GM18519 (cell line): ENCODE results near the gene NEK6.

Experiments used
- ATAC-seq: cut with Tn5 transposase; IDR thresholded peaks from one replicate; pipeline ENCODE4 v1.9.1; 2021; ENCODE audit warnings: mild to moderate bottlenecking, moderate library complexity; ENCODE audit not compliant: unreplicated experiment, low FRiP score

NEK6 gene

GRCh38 chr9:124257844-124258606 is at the start of gene NEK6:
Gene NEK6, plus strand, starts transcription at chr9:124257949. Its CDS starts 44,016 bp downstream, at chr9:124301965.
- ATAC-seq = no peak

DNA sequence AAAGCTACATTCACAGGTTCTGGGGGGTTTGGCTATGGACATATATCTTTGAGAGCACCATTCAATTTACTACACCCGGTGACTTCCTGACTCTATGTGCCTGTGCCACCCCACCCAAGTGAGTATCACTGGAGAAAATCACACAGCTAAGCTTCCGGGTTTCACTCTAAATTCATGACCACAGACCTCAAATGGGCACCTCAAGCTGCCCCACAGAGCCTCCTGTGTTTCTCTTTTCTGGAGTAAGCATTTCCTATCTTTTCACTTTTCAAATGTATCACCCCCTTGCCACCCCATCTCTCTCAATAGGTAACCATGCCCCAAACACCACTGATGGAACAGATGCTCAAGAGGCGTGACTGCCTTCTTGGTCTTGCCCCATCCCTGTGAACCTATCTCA is 49.2 kb upstream of the NEK6 start:
- ATAC-seq = no peak

DNA sequence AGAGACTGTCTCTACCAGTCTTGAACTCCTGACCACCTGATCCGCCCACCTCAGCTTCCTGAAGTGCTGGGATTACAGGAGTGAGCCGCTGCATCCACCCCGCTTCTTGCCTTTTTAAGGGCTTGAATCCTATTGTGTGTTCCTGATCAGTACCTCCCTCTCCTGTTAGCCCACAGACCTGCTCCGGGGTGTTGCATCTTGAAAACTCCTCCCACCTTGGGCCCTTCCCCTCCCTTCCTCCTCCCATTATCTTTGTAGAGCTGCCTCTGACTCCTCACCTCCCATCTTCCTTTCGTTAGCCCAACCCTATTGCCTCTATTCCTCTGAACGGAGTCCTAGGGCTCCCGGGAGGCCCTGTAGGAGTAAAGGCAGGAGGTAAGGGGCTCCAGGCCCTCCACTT is 48.5 kb upstream of the NEK6 start:
- ATAC-seq = no peak

GRCh38 chr9:124209774-124210173 is 48.0 kb upstream of the NEK6 start:
- no peak for ATAC-seq

DNA sequence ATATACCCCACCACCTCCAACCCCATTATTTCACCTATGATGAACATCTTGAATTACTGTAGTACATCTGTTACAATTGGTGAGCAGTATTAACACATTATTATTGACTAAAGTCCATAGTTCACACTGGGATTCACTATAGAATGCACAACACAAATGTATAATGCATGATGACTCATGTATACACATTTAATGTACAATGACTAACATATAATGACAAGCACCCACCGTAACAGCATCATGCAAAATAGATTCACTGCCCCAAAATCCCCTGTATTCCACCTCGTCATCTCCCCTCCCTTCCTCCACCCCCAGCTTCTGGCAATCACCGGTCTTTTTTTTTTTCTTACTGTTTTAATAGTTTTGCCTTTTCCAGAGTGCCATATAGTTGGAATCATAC is 47.1 kb upstream of the NEK6 start:
- ATAC-seq = peak; percentile 48

- no peak for ATAC-seq
These were observed 45.2 kb upstream of the NEK6 start for GRCh38 chr9:124212381-124213050.

DNA sequence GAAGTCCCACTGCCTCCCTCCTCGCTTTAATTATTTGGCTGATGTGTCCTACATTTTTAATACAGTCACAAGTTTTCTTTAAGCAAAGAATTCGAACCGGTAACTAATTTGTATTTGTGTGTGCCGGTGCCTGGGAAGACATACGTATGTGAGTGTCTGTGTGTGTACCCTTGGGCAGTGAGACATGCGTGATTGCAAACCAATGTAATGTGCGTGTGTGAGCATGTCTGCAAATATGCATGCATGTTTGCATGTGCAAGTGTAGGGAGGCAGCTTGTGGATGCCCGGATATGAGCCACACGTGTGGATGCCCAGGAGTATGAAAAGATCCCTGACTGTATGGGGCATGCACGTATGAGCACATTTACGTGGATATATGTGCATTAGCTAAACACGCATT is 44.4 kb upstream of the NEK6 start:
- no peak for ATAC-seq

- ATAC-seq = no peak
These were observed 43.6 kb upstream of the NEK6 start for GRCh38 chr9:124214116-124214515.

DNA sequence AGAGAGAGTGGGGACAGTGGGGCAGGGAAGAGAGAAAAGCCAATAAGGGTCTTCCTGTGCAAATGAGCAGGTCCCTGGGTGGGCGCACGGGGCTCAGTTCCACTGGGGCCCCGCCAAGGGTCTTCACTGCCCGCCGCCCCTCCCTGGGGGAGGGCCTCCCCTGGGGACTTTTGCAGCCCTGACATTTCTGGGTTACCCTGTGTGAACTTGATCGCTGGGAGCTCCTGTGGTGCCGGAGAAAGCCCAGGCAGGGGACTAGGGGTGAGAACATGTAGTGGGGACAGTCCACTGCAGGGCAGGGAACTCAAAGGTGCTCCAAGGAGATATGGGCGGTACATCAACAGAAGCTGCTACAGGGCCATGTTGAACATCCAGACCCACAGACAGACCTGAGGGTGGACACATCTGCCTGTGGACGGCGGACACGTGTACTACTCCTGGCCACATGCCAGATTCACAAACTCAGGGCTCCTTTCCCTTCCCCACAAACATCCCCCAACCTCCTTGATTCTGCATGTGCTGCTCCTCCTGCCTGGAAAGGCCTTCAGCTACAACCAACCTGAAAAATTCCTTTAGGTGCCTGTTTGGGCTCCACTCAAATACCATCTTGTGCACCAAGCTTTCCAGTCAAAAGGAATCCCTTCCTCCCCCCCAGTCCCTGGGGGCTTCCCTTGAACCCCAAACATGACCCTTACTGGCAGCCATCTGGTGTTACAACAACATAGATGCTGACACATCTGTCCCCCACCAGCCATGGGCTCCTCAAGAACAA is 43.0 kb upstream of the NEK6 start:
- no peak for ATAC-seq

DNA sequence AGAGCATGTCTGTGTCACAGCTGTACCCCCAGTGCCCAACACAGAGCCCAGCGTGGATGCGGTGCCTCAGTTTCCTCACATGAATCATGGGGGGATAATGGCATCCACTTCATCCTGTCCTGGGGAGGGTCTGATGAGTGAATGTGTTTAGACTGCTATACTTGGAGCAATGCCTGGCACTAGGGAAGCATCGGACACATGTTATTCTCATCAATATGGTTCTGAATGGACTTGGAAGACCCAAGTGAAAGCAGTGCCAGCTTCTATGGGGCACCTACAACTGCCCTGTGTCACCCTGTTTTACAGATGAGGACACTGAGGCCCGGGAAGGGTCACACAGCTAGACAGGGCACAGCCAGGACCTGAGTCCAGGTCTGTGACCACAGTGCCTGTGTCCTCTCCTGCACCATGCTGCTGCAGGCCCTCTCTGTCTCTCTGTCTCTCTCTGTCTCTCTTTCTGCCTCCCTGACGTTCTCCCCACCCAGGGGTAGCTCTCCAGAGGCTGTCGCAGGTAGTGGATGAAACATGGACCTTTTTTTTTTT is 42.3 kb upstream of the NEK6 start:
- ATAC-seq = no peak

DNA sequence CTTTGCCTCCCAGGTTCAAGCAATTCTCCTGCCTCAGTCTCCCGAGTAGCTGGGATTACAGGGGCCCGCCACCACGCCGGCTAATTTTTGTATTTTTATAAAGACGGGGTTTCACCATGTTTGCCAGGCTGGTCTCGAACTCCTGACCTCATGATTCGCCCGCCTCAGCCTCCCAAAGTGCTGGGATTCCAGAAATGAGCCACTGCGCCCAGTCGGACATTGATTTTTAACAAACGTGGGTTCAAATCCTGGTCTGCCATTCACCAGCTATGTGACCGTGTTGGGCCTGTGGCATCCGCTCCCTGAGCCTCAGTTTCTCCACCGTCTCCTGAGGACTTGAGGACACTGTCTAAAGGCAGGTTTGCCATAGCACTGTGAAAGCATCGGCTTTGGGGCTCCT is 41.8 kb upstream of the NEK6 start:
- no peak for ATAC-seq

- ATAC-seq = no peak
These were observed 41.1 kb upstream of the NEK6 start for GRCh38 chr9:124216474-124217176.

DNA sequence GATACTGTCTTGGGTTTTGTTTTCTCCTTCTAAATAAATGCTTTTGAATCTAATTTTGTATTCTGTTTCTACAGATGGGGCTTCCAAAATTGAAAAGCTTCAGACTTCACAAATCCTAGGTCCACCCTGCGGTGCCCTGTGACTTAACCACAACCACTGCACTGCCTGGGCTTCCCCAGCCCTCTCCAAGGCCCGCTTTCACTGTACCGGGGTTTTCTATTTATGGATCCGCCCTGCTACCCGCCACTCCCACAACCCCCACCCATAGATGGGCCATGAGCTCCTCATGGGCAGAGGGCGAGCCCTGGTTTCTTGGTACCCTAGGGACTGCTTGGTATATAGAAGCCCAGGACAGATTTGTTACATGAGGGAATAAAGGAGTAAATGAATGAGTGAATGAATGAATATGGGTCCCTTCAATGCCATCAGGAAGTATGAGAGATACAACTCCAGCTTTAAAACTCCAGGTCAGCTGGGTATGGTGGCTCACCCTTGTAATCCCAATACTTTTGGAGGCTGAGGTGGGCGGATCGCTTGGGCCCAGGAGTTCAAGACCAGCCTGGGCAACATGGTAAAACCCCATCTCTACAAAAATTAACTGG is 39.8 kb upstream of the NEK6 start:
- no peak for ATAC-seq

DNA sequence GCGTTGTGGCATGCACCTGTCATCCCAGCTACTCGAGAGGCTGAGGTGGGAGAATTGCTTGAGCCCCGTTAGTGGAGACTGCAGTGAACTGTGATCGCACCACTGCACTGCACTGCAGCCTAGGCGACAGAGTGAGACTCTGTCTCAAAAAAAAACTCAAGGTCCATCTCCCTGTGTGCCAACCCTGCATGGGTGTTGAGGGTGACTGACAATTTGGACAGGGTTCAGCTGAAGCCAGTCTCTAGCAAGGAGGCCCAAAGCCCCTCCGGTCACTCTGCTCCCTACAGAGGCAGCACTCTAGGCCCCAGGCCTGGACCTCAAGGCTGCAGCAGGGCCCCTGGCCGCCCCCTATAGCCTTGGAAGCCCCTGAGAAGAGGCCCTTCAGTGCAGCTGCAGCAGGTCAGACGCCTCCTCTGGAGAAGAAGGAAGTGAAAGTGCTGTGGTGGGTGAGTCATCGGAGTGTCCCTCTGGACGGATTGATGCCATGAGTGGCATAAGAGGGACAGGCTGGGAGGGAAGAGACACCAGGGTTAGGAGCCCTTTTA is 39.2 kb upstream of the NEK6 start:
- peak; percentile 47 for ATAC-seq

- ATAC-seq = peak; percentile 5
These were observed 38.7 kb upstream of the NEK6 start for GRCh38 chr9:124218987-124219461.

DNA sequence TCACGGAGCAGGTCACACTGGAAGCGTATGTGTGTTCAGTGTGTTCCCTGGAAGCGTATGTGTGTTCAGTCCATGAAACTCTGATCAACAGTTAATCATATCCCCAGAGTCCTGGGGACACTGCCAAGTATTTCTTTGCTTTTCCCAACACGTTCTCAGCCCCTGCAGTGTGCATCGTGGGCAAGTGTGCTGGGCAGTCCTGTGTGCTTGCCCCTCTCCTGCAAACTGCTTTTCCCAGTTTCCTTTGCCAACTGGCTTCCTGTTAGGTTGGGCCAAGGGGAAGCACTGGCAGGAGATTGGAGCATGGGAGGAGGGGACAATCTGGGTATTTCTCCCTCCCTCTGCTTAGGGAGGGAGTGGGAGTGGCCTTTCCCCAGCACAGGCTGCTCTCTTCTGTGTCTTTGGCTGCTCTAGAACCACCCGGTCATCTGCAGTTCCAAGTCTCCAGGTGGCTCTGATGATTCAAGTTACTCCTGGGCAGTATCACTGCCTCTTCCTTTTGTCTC is 36.8 kb upstream of the NEK6 start:
- no peak for ATAC-seq

- ATAC-seq = no peak
These were observed 36.1 kb upstream of the NEK6 start for GRCh38 chr9:124221676-124222075.

DNA sequence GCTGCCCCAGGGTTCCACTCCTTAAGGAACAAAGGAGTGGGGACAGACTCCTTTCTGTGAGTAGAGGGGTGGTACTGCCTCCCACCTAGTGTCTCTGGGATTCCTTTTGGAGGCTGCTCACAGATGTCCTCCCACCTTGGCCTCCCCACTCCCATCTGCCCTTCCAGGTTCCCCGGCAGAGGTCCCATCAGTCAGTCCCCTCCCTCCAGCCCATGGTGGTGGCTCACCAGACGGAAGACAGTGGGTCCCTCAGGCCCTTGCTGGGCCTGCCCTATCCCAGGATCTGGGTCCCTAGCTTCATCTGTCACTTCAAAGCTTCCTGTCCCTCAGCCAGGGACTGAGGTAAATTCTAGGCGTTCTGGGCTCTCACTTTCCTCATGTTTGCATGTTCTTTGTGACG is 35.6 kb upstream of the NEK6 start:
- no peak for ATAC-seq

DNA sequence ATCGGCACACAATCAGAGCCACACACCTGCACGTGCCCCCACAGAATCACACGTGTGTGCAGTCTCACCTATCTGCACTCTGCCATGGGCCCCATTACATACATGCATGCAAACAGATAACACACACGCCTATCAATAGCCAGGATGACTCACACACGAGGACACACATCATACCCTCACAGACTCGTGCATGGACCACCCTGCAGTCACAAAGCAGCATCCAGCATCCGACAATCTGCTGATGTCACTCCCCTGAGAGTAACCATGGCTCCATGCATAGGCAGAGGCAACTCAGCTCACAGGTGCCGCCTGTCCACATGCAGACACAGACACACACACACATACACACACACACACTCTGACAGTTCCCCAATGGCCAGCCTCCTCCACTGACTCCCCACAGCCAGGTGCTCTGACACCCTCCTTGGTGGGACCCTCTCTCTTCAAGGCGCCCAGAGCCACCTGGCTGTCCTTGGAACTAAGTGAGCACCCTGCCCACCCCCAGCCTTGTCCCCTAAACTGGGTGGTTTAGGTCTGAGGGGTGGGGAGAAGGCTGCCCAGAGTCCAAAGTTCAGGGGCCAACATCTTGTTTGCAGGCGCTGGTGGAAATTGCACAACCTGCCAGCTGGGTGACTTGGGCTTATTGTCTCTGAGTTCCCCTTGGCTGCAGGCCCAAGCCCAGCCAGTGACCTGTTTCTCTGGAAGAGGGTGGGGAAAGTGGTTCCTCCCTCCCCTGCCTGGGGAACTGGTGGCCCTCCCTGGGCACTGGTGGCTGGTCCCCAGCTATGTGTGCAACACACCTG is 34.6 kb upstream of the NEK6 start:
- ATAC-seq = no peak
